T-helper 22 cell (primary cell): ENCODE results near the gene STK39.
A peak's percentile ranks its signal among the peaks of the same experiment; 100 is the strongest.

ENCODE experiments used
- DNase-seq: peaks from one replicate; pipeline ENCODE4 v3.0.0-alpha.2; 2020; ENCODE audit warnings: low read depth

The STK39 gene

GRCh38 chr2:168208652-168209051, 38.7 kb downstream of the STK39 start:
- no peak for DNase-seq

DNA sequence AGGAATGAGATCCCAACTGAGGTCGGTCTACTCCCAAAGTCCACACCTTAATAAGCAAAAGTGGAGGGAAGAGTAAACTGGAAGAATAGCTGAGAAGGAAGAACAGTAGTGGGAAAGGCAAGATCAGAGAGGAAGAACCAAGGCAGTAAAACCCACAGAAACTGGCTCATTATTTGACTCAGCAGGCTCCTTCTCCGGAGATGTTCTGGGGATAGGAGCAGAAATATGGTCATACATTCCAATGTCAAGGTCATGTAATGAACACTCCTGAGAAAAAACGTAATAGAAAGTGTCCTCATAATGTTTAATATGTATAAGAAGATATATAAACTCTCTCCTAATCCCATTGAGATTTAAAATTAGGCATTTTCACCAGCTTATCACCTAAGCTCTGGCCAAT, 39.5 kb downstream of the STK39 start:
- no peak for DNase-seq

DNA sequence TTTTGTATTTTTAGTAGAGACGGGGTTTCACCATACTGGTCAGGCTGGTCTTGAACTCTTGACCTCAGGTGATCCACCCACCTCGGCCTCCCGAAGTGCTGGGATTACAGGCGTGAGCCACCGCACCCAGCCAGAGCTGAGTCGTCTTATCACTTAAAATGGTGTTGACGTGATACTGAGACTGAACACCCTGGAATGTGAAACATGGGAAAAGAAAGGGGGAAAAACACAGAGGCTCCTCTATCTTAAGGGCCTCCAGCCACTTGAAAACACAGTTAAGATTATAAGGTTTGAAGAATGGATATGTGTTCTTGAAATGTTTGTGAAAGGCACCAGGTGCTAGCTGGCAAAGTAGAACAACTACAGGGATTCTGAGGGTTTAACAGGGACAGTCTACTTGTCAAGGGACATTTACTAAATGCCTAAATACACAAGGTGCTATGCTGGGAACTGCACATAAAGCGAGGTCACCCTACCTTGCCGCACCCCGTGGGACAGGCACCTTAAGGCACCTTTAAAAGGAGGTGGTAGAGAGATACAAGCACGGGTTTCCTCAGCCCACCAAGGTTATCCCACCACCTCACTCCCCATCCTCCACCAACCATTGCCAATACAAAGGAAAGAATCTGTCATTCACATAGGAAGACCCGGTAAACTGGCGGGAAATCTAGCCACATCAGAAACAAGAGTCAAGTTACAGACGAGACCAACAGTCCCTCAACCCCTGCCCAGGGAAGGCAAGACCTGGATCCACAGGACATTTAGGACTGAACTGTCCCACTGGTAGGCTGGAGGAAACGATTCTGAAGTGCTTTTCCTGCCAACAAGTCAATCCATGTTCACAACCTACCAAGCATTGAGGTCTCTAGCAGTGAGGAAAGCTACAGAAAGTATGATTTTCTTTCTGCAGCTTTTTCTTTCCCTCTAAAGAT, 43.4 kb downstream of the STK39 start:
- no peak for DNase-seq

- DNase-seq = no peak
Measured at GRCh38 chr2:168201584-168202116, 45.7 kb downstream of the STK39 start.

GRCh38 chr2:168200930-168201583, 46.3 kb downstream of the STK39 start:
- DNase-seq = no peak

- no peak for DNase-seq
Measured at GRCh38 chr2:168198476-168199207, 48.8 kb downstream of the STK39 start.

- no peak for DNase-seq
Measured at GRCh38 chr2:168196764-168197180, 50.6 kb downstream of the STK39 start.

DNA sequence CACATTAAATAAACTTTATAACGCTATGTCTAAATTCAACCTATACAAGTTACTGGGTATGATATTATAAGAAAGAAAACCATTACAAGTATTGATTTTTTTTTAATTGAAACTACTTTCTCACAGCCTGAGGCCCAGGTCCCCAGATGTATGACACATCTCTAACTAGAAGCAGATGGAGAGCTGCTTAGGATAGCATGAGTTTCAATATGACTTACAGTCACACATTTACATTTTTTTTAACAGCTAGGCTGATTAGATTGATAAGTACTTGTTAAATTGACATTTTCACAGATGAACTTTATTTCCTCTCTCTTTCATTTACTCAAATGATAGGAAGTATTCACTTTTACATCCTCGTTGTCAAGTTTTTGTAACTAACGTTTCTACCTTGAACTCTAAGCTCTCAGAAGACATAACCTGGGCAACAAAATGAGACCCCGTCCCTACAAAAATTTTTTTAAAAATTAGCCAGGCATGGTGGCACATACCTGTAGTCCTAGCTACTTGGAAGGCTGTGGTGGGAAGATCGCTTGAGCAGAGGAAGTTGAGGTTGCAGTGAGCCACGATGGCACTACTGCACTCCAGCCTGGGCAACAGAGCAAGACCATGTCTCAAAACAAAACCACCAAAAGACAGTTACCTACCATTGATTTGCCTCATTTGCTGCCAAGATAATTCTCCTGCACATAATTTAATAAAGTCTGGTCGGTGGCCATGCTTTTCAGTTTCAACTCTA, 52.4 kb downstream of the STK39 start:
- DNase-seq = no peak

DNA sequence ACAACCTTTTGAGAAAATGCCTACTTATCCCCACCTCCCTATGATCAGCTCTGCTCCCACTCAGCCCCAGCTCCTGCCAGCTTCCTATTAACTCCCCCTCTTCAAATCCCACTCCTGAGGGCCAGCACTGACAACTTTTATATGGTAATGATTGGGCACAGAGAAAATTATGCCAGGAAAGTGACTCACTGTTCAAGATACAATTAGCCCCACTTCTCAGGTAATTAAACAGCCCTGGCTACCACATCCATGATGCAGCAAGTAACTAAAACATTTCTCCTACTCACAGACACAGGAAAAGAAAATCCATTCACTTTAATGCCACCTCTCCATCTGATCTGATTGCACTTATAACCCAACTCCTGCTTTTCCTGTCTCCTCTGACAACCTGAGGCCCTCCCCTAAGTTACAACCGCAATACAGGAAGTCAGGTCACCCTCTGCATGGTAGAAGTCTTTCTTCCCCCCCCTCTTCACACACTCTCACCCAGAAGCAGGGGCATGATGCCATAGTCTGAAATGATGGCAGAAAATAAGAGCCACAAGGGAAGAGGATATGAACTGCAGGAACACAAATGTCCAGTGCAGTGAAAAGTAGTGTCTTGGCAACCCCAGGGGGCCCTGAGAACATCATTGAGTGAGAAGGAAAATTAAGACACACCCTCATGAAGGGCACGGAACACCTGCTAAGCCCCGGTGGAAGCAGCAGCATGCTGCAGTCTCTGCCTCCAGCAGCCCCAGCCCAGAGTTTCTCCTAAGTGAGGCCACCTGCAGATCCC, 54.4 kb downstream of the STK39 start:
- peak; percentile 21 for DNase-seq

GRCh38 chr2:168191955-168192785, 55.2 kb downstream of the STK39 start:
- DNase-seq = no peak

GRCh38 chr2:168190590-168191336, 56.6 kb downstream of the STK39 start:
- no peak for DNase-seq

DNA sequence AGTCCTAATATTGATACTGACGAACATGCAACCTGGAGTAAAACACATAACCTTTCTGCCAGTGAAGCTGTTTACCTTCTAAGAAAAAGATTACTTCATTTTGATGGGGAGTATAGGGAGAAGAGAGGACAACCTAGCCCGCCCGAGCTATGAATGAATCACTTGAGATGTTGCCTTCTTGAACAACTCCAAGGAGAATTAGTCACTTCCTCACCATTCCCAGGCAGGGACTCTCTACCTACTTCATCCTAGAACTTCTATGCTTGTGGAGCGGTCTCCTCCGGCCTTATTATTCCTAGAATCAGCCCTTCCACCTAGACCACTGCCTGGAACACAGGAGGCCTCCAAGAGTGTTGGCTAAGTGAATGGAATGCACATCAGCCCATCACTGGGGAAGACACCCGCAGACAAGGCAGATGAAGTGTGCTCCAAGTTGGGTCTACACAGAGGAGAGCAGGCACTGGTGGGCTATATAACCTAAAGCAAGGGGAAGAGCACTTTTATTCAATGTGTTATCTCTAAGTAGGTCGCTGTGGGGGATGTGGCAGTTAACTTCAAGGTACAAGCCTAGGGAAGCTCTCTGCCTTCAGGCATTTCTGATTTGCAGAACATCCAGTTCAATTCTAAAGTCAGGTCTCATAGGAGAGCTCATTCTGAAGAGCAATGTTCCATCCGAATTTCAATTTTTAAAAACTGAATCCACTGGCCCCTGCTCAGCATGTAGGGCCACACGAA, 57.4 kb downstream of the STK39 start:
- DNase-seq = no peak

DNA sequence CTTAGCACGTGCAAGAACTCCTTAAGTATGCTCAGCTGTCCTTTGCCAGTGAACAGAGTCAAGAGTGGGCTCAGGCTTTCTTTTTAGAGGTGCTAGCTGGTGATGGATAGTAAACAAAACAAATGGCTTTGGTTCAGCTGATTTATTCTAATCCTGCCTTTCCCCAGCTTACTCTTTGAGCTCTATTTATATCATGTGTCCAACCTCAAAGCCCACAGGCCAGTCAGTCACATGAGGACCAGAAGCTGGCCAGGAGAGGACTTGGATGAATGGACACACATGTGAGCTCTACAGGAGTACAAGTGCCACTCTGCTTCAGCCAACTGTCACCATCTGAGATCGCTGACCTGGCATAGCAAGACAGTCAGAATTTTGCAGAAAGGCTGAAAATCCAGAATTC, 59.4 kb downstream of the STK39 start:
- no peak for DNase-seq

- DNase-seq = no peak
Measured at GRCh38 chr2:168186452-168186851, 60.9 kb downstream of the STK39 start.

- DNase-seq = no peak
Measured at GRCh38 chr2:168185583-168186274, 61.7 kb downstream of the STK39 start.

- DNase-seq = no peak
Measured at GRCh38 chr2:168184681-168185513, 62.5 kb downstream of the STK39 start.
